SKM-1 (cell line): ENCODE data around the gene MED13.
"Not testable (repeated sequence)": the region's sequence is repeated elsewhere in the genome, so short reads cannot be mapped to it uniquely, and the experiment has no call there.

Experiments
- DNase-seq: peaks from one replicate; lab custom pipeline; 2025; ENCODE audit not compliant: unreplicated experiment; lab: John Stamatoyannopoulos, UW

Gene MED13

DNA sequence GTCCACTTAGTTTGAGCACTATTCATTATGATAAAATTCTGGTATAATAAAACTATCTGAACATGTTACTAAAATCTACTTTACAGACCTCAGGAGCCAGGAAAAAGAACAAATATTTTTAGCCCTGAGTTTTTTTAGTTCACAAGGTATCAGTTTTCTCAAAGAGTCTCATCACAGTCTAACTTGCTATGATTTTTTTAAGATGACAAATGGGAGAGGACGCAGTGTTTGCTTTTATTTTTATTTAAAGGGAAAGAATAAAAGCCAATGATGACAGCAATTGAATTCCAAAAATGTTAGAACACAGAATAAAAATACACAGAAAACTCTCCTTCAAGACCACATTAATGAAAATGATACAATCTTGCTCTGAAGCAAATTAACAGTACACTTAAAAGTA, 7.4 kb downstream of the MED13 start:
- DNase-seq = no peak

DNA sequence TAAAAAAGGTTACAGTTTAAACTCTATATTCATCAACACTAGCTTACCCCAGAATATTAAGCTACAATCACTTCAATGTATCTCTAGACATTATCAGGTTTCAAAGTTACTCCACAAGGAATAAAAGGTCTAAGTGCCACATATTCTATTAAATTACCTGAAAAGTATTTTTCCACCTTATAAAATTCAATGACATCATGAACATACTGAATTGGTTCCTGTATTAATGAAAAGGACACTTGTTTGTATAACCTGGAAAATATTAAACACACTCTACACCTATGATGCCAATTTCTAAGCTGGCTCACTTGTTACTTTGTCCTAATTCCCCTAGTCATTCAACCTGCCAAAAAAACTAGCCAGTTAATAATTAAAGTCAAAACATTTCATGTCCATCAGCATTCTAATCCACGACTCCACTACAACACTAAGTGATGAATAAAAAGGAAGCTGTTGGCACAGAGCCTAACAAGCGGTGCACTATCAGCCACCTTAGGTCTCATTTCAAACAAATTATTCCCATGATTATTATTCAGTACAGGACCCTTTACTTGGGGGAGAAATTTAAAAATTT, 12.2 kb downstream of the MED13 start:
- DNase-seq = no peak

DNA sequence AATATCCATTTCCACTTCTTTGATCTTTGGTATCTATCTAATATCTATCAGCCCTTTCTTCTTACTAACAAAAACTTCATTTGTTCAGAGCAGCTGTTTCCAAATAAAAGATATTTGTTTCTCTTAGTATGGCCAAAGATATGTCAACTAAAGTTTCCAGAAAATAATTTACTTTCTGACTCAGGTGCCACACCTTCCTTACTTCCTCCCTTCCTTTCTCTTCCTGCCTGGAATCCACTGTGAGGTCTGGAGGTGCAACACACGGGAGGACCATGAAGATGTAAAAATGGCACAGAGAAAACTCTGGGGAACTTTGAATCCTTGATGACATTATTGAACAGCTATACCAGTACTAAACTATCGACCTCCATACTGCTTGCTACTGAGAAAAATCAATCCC, 14.0 kb downstream of the MED13 start:
- DNase-seq = no peak

DNA sequence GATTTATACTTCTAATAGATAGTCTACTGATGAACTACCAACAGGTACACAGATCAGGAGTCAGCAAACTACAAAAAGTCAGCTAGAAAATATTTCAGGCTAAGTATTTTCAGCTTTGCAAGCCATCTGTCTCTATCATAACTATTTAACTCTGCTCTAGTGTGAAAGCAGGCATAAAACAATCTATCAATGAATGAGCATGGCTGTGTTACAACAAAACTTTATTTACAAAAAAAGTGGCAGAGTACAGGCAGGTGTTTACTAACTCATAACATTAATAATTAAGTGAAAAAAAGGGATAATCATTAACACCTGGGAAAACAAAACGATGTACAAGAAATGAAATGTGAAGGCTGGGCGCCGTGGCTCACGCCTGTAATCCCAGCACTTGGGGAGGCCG, 15.8 kb downstream of the MED13 start:
- no peak for DNase-seq

DNA sequence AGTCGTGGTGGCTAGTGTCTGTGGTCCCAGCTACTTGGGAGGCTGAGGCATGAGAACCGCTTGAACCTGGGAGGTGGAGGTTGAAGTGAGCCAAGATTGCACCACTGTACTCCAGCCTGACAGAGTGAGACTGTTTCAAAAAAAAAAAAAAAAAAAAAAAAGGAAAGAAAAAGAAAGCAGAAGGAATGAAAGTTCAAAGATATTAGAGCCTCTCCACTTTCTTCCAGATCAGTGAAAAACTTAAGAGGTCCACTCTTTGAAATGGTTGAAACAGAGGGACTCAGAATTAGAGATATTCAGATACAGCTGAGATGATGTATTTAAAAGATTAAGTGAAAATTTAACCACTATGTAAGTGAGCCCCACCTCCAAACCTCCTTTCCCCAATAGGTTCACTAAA, 16.8 kb downstream of the MED13 start:
- DNase-seq = no peak

DNA sequence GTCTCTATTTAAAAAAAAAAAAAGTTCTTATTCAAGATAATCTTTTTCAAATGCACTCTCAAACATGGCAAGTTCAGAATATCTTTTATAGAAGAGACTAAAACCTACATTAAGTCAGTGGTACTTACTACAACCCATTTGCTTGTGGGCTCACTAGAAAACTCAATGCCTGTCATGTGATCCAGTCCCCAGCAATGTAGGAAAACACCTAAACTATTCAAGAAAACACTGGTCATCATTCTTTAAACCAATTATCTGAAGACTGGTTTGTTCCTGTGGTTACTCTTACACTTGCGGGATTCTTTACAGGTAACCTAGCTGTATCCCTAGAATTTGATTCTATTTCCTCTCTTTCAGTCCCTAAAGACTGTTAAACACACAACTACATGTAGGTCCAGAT, 19.6 kb downstream of the MED13 start:
- DNase-seq = no peak

DNA sequence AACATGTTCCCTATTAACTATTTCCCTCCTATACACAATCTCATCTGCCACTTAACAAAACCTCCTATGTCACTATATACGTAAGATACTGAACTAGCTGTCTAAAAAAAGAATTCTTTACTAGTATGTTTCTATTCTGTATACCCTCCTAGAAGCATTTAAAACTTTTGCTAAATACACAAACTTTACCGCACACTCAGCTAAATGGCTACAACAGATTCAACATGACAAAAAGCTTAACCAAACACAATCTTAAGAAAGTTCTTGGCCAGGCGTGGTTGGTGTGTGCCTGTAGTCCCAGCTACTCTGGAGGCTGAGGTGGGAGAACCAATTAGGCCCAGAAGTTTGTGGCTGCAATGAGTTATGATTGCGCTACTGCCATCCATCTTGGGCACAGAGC, 20.0 kb downstream of the MED13 start:
- DNase-seq = no peak

DNA sequence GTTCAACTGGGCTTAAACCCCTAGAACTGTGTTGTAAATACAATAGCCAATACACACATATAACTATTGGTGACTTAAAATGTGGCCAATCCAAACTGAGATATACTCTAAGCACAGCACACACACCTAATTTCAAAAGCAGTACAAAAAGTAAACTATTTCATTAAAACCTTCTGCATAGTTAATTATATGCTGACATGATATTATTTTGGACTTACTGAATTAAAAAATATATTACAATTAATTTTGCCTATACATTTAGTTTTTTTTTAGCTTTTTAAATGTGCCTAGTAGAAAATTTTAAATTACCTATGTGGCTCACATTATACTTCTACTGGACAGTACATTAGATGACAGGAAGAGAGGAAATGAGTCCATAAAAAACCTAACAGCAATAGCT, 21.5 kb downstream of the MED13 start:
- no peak for DNase-seq

DNA sequence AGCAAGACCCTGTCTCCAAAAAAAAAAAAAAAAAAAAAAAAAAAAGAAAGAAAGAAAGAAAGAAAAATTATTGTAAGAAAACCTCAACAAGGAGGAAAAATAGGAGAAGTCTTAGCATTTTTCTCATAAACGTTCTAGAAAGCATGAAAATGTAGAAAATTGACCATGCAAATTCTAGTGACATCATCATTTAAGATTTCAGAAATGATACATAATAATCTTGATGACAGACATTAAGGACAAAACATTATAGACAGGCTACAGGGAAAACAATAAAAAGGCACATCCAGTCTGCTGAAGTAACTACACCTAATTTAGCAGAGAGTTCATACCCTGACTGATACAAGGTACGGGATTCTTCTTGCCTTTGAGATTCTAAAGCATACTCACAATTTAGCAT, 21.9 kb downstream of the MED13 start:
- no peak for DNase-seq

DNA sequence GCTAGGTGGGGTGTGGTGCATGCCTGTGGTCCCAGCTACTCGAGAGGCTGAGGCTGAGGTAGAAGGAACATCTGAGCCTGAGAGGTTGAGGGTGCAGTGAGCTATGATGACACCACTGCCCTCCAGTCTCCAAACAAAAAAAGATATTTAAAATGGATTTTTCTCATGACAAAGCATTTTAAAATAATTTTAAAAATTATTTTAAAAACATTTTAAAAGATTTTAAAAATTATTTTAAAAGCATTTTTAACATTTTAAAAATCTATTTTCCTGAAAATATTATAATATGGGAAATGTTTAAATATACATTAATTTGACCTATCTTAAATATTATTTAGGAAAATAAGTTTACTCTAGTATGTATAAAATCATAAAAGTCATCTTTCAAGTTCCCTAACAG, 26.8 kb downstream of the MED13 start:
- no peak for DNase-seq

DNA sequence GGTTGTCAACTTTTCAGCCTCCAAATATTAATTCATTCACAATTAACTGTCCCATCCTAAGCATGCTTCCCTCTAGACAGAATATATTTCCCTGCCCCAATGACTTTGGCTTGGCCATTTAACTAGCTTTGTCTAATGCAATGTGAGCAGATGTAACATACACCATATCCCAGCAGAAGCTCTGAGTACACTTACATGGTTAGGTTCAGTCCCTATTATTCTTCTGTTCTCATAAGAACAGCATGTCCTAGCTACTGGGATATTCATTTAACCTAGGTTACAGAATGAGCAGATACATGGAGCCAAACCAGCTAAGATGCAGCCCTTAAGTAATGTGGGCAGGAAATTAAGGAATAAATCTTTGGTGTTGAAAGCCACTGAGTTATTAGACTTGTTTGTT, 31.8 kb downstream of the MED13 start:
- DNase-seq = no peak

DNA sequence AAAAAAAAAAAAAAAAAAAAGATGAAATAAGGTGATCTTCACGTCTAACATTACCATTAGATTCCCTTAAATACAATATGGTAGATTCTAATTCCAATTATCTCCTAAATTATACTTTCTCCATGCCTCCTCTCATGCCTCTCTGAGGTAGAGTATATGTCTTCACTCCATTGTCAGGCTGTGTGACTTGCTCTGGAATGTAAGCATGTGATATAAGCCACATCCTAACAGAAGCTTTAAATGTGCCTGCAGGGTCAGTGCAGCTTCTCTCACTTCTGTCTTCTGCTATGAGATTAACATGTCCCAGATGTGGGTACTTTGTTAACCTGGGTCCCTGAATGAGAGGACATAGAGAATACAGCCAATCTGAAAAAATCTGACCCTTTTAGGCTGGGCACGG, 32.6 kb downstream of the MED13 start:
- DNase-seq = no peak

DNA sequence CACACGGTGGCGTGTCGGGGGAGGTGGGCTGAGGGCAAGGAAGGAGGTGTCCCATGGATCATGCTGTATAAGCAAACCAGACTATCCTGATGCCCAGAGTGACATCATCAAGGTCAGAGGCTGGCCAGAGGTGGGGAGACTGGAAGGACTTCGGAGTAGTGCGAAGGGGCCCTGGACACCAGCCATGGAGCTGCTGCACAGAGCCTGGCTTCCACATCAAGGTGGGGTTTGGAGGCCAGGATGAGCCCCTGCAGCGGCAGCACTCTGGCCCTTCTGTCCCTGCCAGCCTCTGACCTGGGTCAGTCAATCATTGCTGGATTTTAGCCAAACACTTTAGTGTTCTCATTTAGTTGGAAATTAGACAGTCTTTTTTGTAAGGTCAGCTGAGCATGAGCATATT, 34.8 kb downstream of the MED13 start:
- DNase-seq = no peak

DNA sequence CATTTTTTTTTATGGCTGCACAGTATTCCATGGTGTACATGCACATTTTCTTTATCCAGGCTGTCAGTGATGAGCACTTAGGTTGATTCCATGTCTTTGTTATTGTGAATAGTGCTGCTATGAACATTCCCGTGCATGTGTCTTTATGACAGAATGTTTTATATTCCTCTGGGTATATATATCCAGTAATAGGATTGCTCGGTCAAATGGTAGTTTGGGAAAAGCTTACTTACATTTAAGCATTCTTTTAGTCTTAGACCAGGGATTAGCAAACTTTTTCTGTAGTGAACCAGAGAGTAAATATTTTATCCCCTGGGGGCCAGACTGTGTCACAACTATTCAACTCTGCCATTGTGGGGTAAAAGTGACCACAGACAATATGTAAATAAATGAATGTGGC, 40.2 kb downstream of the MED13 start:
- DNase-seq = no peak

DNA sequence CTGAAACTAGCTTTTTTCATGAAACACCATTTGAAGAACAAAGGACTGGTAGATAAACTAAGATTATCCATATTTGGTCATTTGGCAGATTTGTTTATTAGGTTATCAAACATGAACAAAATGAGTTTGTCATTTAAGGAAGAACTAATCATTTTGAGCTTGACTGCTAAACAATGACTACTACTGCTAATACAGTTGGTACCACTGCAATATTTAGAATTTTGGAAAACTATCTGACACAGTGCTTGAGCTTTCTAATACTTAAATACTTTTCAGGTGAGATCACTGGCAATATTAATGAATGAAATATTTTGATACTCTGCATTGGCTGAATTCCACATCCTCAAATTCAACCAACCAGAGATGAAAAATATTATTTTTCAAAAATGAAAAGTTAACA, 47.2 kb downstream of the MED13 start:
- DNase-seq = no peak

DNA sequence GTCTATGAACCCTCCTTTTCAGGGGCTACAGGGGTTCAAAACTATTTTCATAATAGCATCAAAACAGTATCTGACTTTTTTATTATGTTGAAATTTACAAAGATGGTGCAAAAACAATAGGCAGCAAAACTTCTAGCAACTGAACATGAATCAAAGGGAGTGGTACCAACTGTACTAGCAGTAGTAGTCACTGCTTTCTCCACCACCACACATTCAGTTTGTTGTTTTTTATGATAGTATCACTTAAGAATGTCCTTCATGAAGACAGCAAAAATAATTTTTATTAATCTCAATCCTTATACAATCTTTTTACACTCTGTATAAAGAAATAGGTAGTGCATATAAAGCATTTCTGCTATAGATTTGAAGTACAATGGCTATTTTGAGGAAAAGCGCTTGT, 47.6 kb downstream of the MED13 start:
- no peak for DNase-seq

DNA sequence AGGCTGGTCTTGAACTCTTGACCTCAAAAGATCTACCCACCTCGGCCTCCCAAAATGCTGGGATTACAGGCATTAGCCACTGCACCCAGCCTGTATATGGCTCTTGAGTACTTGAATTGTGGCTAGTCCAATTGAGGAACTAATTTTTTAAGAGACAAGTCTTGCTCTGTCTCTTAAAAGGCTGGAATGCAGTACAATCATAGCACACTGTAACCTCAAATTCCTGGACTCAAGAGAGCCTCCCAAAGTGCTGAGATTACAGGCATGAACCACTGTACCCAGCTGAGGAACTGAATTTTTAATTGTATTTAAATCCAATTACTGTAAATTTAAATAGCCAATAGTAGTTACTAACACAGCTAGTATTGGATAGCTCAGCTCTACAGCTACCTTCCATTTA, 50.6 kb downstream of the MED13 start:
- DNase-seq = no peak

DNA sequence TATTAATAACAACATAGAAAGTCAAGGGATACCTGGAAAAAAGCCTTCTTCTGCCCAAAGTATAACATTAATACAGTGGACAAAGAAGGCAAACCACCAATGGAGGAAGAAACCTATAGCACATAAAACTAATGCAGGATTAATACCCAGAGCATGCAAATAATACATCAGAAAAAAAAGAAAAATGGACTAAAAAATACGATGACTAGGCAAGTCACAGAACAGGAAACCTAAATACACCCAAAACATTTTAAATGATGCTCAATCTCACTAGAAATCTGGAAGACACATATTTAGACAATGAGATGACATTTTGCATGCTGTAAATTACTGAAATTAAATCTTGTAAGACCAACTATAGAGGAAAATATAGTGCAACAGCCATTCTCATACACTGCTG, 55.9 kb downstream of the MED13 start:
- no peak for DNase-seq

DNA sequence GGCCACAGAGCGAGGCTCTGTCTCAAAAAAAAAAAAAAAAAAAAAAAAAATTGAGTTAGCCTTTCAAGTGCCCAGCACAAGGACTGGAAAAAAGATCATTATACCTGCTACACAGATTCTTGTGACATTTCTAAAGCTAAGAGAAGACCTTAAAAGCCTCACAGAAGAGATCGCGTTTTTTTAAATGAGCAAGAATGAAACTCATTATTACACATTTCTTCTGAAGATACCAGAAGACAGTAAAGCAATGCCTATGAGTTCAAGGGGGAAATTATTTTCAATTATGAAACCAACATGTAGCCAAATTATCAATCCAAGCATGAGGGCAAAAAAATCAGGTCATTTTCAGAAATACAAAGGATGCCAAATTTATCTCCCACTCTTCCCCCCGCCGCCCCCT, 56.8 kb downstream of the MED13 start:
- DNase-seq = no peak

DNA sequence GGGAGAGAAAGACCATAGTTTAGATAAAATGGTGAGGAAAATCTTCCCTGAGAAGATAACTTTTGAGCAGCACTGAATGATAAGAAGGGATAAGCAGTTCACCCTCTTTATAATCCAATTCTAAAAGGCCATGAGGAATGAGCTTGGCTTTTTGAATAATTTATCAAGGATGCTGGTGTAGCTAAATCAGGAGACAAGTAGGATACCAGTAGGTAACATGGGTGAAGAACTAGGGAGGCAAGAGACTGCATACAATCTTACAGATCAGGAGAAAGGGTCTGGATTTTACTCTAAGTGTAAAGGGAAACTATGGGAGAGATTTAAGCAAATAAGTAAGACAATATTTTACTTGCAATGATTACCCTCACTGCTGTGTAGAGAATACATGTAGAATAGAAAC, 60.7 kb downstream of the MED13 start:
- DNase-seq = no peak

DNA sequence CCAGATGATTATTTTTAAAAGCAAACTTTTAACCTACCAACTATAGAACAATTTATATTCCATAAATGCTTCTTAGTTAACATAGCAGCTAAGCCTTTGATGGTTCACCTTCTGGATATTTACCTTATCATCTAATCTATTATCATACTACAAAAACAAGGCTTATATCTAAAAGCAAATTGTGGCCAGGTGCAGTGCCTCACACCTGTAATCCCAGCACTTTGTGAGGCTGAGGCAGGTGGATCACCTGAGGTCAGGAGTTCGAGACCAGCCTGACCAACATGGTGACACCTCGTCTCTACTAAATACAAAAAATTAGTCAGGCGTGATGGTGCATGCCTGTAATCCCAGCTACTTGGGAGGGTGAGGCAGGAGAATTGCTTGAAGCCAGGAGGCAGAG, 61.9 kb downstream of the MED13 start:
- DNase-seq = not testable (repeated sequence)

DNA sequence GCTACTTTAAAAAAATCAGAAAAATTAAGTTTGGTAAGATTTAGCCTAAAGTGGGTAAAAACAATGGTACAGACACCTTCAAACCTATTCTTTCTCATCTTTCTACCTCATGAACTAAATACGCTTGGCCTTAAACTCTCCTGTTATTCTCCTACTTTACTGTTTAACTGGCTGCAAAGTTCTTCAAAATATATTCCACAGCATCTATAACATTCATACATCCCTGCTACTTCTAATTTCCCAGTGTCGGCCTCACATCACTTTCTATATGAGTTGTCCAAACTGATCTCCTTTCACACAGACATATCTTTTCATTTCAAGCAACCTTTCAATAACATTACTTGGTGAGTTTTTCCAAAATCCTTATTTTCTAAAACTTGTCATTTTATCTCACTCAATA, 64.0 kb downstream of the MED13 start:
- no peak for DNase-seq

DNA sequence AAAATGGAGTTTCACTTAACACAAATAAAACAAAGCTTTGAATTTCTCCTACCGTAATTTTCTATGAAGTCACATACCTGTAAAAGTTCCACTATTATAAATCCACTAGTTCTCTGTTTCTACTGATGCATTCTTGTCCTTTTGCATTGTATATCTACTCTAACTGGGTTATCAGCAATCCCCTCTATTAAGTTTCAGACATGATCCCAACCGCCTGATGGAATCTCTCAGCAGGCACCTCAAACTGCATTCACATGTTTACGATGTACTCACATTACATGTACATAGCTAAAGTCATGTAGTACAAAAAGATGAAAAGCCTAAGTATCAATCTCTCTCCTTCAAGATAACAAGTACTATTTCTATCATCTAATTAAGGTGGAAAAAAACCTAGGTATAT, 64.9 kb downstream of the MED13 start:
- no peak for DNase-seq

DNA sequence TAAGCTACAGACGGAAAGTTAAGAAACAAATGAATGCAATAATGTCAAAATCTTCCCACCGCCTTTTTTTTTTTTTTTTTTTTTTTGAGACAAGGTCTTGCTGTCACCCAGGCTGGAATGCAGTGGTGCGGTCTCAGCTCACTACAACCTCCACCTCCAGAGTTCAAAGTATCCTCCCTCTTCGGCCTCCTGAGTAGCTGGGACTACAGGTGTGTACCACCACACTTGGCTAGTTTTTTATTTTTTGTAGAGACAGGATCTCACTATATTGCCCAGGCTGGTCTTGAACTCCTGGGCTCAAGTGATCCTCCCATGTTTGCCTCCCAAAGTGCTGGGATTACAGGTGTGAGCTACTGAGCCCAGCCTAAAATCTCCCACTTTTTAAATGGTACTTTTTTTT, 66.5 kb downstream of the MED13 start:
- not testable (repeated sequence) for DNase-seq
